Camera-type eye (tissue), 1 donor: ENCODE data around the gene EIF5AL1. TPM values are rescaled to one million over a fixed set of nuclear protein-coding genes. Genes with fewer than 3 reads are reported as not detected.

Source experiments
- total RNA-seq: library from RNA; depleted of rRNA; stranded (reverse); fragments of >200 nt; gene quantifications from one replicate; pipeline ENCODE4 v1.2.3, GENCODE V29; 2014

EIF5AL1 gene
- 0.11 TPM for total RNA-seq

DNA sequence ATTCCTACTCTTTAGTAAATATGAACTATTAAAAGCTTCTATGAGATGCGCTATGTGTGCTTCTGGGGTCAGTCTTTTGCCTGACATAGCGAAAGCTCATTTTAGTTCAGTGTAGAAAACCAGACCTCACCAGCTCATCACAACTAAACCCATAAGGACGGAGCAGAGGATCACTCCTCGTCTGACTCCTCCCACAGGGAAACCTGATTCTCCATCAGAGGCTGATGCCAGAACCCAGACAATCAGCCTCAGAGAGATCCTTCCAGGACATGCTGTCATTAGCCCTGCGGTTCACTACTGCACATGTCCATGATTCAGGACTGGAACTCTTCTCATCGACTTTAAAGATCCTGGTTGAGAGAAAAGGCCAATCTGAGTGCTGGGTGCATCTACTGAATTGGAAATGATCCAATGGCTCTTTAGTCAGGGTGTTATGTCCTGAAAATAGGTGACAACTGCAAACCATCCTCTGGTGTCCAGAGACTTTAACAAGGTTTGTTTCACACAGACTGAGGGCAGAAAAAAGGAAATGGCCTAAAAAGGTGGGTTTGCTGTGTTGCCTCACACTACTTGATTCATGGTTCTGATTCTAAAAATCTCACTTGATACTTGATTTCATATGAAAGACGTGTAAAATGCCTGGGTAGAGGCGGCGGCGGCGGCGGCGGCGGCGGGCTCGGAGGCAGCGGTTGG lies at the start of gene EIF5AL1:
EIF5AL1 (plus strand) TSS at position 643 of the 693 bp plus-strand sequence. CDS start 117 bp downstream, outside the sequence.

DNA sequence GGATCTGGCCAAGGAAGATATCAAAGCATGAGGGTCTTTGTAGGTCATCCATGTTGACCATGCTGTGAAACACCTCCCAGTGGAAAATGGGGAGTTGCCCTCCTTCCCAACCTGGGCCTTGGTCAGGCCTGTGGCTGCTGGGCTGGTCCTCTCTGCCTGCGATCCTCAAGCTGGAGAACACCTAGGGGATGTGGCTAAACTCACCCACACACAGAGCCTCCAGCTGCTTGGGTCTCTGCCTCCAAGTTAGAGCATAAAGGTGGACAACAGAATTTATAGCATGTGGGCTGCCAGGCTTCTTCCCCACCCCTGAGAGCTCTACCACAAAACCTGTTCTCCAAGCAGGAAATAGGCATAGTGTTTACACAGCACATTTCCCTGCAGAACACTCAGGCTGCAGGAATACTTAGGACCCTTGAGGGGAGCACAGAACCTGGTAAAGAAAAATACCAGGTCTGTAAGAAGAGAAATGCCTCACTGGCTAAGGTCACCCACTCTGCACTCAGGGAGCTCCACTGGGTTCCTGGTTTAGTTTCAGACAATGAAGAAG lies 47.9 kb downstream of the EIF5AL1 start, which contains the start of gene SFTPA2:
SFTPA2 (minus strand) TSS at position 248 of the 550 bp plus-strand sequence. CDS start 924 bp downstream, outside the sequence.

Other genes with a start within 250 kb of the EIF5AL1 start
- 14.0 TPM for gene PPIF, start 165.1 kb upstream of the EIF5AL1 start, total RNA-seq
- 17.9 TPM for gene ZCCHC24, start 66.9 kb upstream of the EIF5AL1 start, total RNA-seq
- not detected for gene SFTPA2, start 47.9 kb downstream of the EIF5AL1 start, total RNA-seq
- gene SFTPA1, start 98.4 kb downstream of the EIF5AL1 start, total RNA-seq: not detected
- gene NUTM2B, start 190.7 kb downstream of the EIF5AL1 start, total RNA-seq: 0.66 TPM